Parathyroid adenoma (tissue), 2 donors: Measurements from ENCODE around the gene HIRA.

ENCODE experiments used
- H2AFZ ChIP-seq: fragments of 300-600 bp; sonication (generic); one replicate; pipeline ENCODE4 v1.7.0; 2017; ENCODE audit warnings: antibody characterized with exemption, mild to moderate bottlenecking
- H3K27ac ChIP-seq: fragments of 300-600 bp; sonication (generic); one replicate; pipeline ENCODE4 v1.7.0; 2017
- H3K27me3 ChIP-seq: fragments of 300-600 bp; sonication (generic); one replicate; pipeline ENCODE4 v1.7.0; 2017; ENCODE audit warnings: low read length; ENCODE audit not compliant: control insufficient read depth, insufficient read depth
- H3K36me3 ChIP-seq: fragments of 300-600 bp; sonication (generic); one replicate; pipeline ENCODE4 v1.7.0; 2017; ENCODE audit warnings: low read length; ENCODE audit not compliant: control insufficient read depth, insufficient read depth
- H3K4me1 ChIP-seq: fragments of 300-600 bp; sonication (generic); one replicate; pipeline ENCODE4 v1.7.0; 2017; ENCODE audit warnings: control low read depth
- H3K4me2 ChIP-seq: fragments of 300-600 bp; sonication (generic); one replicate; pipeline ENCODE4 v1.7.0; 2017; ENCODE audit warnings: low read length
- H3K4me3 ChIP-seq: fragments of 300-600 bp; sonication (generic); one replicate; pipeline ENCODE4 v1.7.0; 2017; ENCODE audit warnings: low read depth, low read length
- H3K79me2 ChIP-seq: fragments of 300-600 bp; sonication (generic); one replicate; pipeline ENCODE4 v1.7.0; 2017; ENCODE audit warnings: control low read depth
- H3K9ac ChIP-seq: fragments of 300-600 bp; sonication (generic); one replicate; pipeline ENCODE4 v1.7.0; 2017; ENCODE audit warnings: mild to moderate bottlenecking
- H3K9me3 ChIP-seq: fragments of 300-600 bp; sonication (generic); one replicate; pipeline ENCODE4 v1.7.0; 2017; ENCODE audit warnings: low read length; ENCODE audit not compliant: control insufficient read depth
- TF ChIP-seq, protein P1 (sequence below): fragments of 300-600 bp; sonication (generic); IDR thresholded peaks from one replicate; pipeline ENCODE4 v1.7.0; 2017; ENCODE audit warnings: antibody characterized with exemption, mild to moderate bottlenecking
- donor health status: primary hyperparathyroidism.

The HIRA gene

DNA sequence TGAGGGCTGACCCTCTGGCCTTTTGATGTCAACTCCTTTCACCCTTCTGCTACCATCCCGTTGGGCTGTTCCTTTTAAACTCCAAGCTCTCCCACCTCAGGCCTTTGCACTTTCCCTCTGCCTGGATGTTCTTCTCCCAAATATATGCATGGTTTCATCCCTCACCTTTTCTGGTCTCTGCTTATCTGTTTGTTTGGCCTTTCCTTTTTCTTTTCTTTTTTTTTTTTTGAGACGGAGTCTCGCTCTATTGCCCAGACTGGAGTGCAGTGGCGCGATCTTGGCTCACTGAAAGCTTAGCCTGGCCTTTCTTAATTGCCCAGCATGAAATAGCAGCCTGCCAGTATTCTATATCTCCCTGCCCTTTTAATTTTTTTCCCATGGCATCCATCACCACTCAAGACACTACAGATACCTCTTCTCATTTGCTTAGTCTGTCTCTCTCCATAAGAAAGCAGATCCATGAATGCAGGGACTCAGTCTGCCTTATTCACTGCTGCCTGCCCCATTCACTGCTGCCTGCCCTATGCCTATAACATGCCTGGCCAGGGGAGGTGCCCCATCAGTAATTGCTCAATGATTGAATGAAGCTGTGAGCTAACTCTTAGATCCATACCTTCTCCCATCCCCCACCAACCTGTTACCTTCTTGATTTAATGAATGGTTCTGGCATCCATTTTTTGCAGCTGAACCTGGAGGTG, 81.6 kb downstream of the HIRA start:
- TF ChIP-seq, protein P1, sequence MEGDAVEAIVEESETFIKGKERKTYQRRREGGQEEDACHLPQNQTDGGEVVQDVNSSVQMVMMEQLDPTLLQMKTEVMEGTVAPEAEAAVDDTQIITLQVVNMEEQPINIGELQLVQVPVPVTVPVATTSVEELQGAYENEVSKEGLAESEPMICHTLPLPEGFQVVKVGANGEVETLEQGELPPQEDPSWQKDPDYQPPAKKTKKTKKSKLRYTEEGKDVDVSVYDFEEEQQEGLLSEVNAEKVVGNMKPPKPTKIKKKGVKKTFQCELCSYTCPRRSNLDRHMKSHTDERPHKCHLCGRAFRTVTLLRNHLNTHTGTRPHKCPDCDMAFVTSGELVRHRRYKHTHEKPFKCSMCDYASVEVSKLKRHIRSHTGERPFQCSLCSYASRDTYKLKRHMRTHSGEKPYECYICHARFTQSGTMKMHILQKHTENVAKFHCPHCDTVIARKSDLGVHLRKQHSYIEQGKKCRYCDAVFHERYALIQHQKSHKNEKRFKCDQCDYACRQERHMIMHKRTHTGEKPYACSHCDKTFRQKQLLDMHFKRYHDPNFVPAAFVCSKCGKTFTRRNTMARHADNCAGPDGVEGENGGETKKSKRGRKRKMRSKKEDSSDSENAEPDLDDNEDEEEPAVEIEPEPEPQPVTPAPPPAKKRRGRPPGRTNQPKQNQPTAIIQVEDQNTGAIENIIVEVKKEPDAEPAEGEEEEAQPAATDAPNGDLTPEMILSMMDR: no peak
- Histone ChIP-seq H2AFZ (no peak overlapping the region), H3K36me3 (no peaks in the 10 kb centered on the region), H3K79me2 (no peaks in the 10 kb centered on the region), H3K4me3 (no peak overlapping the region), H3K27ac (no peak overlapping the region), H3K9ac (no peak overlapping the region), H3K4me2 (no peak overlapping the region), H3K27me3 (no peaks in the 10 kb centered on the region), H3K4me1 (no peaks in the 10 kb centered on the region), H3K9me3 (no peaks in the 10 kb centered on the region)

DNA sequence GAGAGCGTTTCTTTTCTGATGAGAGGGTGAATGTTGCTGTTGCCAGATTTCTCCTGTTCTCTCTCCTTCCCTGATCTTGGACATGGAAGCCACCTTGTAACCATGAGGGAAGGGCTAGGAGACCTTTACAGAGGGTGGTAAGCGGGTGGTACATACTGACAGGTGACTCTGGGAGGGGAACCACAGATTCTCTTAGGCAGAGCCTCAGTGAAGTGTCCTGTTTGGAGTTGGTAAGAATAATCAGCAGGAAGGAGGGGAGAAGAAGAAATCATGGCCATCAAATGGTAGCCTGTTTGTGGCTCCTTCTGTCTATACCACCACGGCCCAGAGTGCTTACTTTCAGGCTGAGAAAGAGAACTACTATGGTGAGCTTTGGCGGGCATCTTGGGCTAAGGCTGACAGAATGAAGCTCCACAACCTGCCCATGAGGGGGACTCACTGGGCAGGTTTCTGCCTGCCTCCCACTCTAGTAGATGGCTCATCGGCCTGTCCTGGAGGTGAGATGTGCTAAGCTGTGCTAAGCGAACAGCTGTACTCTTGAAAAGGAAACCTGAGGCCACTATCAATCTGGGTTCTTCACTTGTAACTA, 84.8 kb downstream of the HIRA start:
- Histone ChIP-seq H3K79me2 (no peaks in the 10 kb centered on the region), H3K4me3 (no peak overlapping the region), H3K27me3 (no peaks in the 10 kb centered on the region), H3K27ac (no peak overlapping the region), H3K4me2 (no peak overlapping the region), H3K36me3 (no peaks in the 10 kb centered on the region), H2AFZ (no peak overlapping the region), H3K4me1 (no peaks in the 10 kb centered on the region), H3K9ac (no peak overlapping the region), H3K9me3 (no peaks in the 10 kb centered on the region)
- TF ChIP-seq, protein P1: no peak

DNA sequence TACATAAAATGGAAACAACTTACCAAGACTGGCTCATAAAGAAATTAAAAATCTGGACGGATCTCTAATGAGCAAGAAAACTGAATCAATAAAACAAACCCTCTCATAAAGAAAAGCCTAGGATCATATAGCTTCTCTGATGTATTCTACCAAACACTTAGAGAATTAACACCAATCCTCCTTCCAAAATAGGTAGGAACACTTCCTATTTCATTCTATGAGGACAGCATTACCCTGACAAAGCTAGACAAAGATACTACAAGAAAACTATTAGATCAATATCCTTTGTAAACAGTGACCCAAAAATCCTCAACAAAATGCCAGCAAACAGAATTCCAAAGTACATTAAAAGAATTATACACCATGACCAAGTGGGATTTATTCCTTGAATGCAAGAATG, 87.1 kb downstream of the HIRA start:
- Histone ChIP-seq H3K9me3 (no peaks in the 10 kb centered on the region), H3K27ac (no peak overlapping the region), H3K4me2 (no peak overlapping the region), H3K79me2 (no peaks in the 10 kb centered on the region), H2AFZ (no peak overlapping the region), H3K4me3 (no peak overlapping the region), H3K4me1 (no peaks in the 10 kb centered on the region), H3K9ac (no peak overlapping the region), H3K36me3 (no peaks in the 10 kb centered on the region), H3K27me3 (no peaks in the 10 kb centered on the region)
- TF ChIP-seq, protein P1: no peak

DNA sequence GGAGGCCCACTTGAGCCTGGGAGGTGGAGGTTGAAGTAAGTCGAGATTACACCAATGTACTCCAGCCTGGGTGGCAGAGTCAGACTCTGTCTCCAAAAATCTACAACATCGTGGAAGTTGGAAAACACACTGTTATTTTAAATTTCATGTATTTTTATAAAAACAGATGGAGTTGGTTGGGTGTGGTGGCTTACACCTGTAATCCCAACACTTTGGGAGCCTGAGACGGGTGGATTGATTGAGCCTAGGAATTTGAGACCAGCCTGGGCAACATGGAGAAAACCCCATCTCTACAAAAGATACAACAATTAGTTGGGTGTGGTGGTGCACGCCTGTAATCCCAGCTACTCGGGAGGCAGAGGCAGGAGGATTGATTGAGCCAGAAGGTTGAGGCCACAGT, 88.1 kb downstream of the HIRA start:
- Histone ChIP-seq H3K36me3 (no peaks in the 10 kb centered on the region), H3K4me2 (no peak overlapping the region), H3K4me3 (no peak overlapping the region), H3K4me1 (no peaks in the 10 kb centered on the region), H3K9me3 (no peaks in the 10 kb centered on the region), H3K27me3 (no peaks in the 10 kb centered on the region), H3K27ac (no peak overlapping the region), H2AFZ (no peak overlapping the region), H3K79me2 (no peaks in the 10 kb centered on the region), H3K9ac (no peak overlapping the region)
- TF ChIP-seq, protein P1: no peak

DNA sequence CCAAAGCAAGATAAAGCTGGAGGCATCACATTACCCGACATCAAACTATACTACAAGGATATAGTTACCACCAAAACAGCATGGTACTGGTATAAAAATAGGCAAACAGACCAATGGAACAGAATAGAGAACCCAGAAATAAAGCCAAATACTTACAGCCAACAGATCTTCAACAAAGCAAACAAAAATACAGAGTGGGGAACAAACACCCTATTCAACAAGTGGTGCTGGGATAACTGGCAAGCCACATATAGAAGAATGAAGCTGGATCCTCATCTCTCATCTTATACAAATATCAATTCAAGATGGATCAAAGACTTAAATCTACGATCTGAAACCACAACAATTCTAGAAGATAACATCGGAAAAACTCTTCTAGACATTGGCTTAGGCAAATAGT, 90.0 kb downstream of the HIRA start:
- Histone ChIP-seq H3K4me1 (no peaks in the 10 kb centered on the region), H3K36me3 (no peaks in the 10 kb centered on the region), H3K27ac (no peak overlapping the region), H3K9me3 (no peaks in the 10 kb centered on the region), H3K27me3 (no peaks in the 10 kb centered on the region), H3K4me3 (no peak overlapping the region), H3K9ac (no peak overlapping the region), H3K4me2 (no peak overlapping the region), H3K79me2 (no peaks in the 10 kb centered on the region), H2AFZ (no peak overlapping the region)
- TF ChIP-seq, protein P1: no peak
